HG03469 (cell line): ENCODE measurements around the gene IGF2BP3.
"Not testable (repeated sequence)": the region's sequence is repeated elsewhere in the genome, so short reads cannot be mapped to it uniquely, and the experiment has no call there.

Experiments used
- ATAC-seq: cut with Tn5 transposase; IDR thresholded peaks from one replicate; pipeline ENCODE4 v1.9.1; 2021; ENCODE audit warnings: mild to moderate bottlenecking, moderate library complexity, moderate number of reproducible peaks; ENCODE audit not compliant: unreplicated experiment

Gene IGF2BP3

DNA sequence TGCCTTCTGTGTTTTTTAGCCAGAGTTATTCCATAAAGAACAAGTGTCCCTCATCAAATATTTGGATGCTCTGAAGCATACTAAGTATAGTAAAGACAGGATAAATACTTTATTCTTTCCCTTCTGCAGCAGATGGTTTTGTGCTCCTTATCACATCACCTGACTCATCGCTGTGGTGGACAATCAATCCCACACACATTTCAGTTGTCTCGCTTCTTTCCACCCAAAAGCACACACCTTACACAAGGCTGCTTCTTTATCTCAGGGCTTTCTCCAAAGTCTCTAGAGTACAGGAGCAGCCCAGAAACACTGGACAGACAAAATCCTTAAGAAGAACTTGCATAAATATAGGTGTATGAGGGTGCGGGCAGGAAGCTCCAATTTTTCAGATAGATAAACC is 43.4 kb downstream of the IGF2BP3 start:
- ATAC-seq, result no peak

DNA sequence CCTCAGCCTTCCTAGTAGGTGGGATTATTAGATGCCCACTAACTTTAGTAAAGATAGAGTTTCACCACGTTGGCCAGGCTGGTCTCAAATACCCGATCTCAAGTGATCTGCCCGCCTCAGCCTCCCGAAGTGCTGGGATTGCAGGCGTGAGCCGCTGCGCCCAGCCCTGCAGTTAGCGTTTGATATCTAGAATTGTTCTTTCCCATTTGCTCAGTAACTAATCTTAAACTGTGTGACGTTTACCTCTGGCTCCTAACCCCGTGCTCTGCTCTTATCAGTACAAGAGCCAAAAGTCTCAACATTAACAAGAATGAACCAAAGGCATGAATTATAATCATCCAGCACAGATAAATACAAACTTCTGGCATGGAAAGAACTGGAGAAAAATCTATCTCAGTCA is 47.4 kb downstream of the IGF2BP3 start:
- no peak for ATAC-seq

DNA sequence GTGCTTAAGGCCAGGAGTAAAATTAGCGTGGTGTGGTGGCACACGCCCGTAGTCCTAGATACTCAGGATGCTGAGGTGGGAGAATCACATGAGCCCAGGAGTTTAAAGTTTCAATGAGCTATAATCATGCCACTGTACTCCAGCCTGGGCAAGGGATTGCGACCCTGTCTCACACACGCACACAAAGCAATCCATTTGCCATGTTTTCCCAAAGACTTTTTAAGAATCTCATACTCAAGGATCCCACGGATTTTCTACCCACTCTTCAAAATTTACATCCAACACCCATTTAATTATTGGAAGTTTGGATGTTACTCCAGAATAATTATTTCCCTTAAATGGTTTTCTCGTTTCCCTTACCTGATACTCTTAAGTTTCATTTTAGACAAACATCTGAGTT is 47.9 kb downstream of the IGF2BP3 start:
- no peak for ATAC-seq

DNA sequence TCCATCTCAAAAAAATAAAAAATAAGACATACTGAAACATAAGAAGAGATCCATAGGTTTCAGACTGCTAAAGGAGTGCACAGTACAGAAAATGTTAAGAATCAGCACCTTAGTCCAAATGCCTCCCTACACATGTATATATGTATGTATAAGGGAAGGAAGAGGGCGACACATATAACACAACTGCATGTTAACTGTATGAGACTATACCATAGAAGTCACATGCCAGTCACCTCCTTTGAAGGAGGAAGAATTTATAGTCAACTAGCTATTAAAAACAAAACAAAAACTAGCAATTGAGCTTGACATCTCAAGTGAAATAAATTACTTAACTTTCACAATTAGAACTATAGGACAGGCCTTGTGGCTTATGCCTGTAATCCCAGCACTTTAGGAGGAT is 50.4 kb downstream of the IGF2BP3 start:
- no peak for ATAC-seq

DNA sequence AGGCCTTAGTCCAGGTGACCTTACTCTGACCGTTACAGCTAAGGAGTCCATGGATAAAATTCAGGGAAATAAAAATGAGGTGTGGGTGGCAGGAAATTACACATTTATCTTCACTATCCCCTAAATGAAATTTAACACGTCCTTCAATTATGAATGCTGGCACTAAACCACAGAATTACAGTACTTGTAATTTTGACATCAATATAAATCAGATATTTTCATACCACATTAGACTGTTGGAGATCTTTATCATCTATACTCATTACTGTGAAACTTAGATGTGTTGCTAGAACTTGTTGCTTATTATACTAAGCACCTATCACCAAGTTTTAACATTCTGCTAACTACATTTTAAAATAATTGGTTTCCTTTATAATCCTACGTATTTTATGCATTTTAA is 51.1 kb downstream of the IGF2BP3 start:
- ATAC-seq, result no peak

DNA sequence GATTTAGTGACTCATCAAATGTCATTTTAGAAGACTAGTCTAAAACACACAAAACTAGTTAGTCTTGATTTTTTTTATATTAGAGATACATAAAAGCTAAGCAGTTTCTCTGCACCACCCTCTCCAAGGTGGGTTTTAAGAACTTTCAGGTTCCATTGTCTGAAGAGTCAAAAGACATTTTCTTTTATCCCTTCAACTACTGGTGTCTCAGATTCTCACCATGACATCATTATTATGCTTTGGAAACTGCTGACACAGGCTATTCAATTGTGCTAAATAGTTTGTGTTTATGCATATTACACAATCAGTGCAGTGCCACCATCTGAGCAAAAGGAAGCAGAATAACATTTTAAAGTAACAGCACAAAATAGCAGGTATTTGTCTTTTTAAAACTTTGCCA is 52.2 kb downstream of the IGF2BP3 start:
- no peak for ATAC-seq

DNA sequence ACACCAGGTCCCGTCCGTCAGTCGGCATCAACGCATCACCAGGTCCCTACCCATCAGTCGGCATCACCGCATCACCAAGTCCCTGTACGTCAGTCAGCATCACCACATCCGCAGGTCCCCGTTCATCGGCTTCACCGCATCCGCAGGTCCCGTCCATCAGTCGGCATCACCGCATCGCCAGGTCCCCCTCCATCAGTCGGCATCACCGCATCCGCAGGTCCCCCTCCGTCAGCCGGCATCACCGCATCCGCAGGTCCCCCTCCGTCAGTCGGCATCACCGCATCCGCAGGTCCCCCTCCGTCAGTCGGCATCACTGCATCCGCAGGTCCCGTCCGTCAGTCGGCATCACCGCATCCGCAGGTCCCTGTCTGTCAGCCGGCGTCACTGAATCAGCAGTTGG is 55.1 kb downstream of the IGF2BP3 start:
- ATAC-seq, result no peak

DNA sequence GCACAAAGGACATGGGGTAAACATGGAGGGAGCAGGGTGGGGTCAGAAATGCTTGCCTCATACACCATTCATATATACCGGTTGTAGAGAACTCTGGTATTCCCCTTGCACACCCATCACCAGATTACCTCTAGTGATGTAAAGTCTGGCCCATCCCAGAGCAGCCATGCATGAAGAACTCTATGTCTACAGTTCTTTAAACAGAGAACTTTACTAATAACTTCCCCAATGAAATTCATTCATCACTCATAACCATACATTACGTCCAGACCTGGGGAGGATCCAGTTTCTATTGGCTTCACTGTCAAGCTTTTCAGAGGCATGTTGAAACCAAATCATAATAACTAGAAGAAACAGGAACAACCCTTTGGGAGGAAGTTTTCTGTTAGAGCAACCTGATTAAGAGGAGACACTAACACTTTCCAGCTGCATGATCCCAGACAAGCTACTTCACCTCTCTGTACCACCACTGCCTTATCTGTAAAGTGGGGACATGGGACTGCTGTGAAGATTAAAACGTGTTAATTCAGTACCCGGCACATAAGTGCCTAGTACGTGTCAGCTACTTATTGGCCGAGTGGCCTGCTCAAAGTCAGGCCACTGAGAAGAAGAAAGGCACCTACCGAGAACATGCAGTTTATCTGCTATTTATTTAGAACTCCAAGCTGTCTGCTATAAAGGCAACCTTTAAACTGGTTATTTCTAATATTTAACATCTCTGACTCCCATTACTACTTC is 59.7 kb downstream of the IGF2BP3 start:
- ATAC-seq, result peak; percentile 85

DNA sequence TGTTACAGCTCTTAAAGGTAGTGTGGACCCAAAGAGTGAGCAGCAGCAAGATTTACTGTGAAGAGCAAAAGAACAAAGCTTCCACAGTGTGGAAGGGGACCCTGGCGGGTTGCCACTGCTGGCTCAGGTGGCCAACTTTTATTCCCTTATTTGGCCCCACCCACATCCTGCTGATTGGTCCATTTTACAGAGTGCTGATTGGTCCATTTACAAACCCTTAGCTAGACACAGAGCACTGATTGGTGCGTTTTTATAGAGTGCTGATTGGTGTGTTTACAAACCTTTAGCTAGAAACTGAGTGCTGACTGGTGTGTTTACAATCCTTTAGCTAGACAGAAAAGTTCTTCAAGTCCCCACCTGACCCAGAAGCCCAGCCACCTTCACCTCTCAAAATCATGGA is 63.7 kb downstream of the IGF2BP3 start:
- not testable (repeated sequence) for ATAC-seq

DNA sequence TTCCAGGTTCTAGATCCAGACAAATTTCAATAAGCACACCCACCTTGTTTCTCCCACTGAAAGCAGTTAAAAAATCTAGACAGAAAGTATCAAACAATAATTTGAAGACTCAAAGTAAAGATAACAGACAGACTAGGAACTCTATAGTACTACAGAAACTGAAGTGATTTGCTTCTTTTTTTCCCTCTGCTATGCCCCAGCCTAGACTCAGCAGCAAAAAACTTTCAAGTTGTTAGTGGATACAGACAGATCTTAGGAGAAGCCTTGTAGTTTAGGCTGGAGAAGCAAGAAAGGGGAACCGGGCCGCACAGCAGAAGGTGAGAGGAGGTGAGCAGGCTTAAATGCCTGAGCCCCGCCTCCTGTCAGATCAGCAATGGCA is 65.1 kb downstream of the IGF2BP3 start:
- no peak for ATAC-seq

DNA sequence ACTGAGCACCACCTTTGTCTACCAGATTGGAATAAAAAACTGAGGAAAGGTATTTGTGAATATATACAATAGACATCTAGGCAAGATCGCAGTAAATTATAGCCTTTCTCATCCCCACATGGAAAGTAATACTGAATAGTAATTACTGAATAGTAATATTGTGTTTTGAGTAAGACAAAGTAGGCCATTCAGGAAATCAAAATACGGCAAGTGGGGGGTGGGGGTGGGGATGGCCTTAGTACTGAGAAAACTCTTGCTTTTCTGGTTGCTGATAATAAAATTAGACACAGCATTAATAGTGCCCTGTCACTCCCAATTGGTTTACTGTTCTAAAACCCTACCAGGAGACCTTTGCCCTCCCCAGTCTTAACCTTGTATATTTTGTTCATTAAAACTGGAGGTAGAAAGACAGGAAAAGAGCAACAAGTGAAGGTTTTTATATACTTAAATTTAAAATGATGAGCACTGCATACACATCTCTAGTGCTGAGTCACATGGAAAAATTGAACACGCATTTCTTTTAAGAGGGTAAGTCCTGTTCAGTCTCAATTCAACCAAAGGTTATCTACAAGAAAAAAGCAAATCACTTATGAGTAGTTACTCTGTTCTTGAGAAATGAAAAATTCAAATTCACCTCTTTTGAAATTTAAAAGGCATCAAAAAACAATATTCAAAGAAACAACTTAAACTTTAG is 65.6 kb downstream of the IGF2BP3 start:
- ATAC-seq, result no peak

DNA sequence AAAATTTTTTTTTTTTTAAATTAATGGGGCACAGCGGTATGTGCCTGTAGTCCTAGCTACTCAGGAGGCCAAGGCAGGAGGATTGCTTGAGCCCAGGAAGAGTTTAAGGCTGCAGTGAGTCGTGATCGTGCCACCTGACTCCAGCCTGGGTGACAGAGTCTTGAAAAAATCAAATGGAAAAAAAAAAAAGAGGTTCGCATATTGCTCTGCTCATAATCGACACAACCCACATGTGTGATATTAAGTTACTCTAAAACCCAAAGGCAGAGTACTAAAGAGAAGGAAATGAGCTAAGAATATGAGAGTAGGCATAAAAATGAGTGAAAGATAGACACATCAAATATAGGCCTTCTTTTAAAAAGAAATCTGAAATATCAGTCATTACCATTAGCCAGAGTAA is 66.3 kb downstream of the IGF2BP3 start:
- ATAC-seq, result no peak

DNA sequence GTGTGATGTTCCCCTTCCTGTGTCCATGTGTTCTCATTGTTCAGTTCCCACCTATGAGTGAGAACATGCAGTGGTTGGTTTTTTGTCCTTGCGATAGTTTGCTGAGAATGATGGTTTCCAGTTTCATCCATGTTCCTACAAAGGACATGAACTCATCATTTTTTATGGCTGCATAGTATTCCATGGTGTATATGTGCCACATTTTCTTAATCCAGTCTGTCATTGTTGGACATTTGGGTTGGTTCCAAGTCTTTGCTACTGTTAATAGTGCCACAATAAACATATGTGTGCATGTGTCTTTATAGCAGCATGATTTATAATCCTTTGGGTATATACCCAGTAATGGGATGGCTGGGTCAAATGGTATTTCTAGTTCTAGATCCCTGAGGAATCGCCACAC is 72.2 kb downstream of the IGF2BP3 start:
- ATAC-seq, result not testable (repeated sequence)

DNA sequence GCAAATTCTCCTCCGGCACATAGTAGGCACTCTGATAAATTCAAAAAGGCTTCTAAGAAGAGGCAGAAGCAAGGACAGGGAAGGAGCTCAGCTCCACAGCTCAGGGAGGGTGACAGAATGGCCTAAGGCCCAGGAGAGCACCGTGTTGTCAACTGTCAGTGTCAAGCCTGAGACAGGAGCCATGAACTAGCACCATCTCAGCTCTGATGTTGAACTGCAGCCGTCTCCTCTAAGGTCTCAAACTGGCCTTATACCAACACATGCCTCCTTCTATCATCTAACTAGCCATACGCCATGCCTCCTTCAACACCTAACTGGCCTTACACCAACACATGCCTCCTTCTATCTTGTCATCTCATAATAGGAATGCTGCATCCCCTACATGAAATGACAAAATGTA is 73.0 kb downstream of the IGF2BP3 start:
- ATAC-seq, result no peak

DNA sequence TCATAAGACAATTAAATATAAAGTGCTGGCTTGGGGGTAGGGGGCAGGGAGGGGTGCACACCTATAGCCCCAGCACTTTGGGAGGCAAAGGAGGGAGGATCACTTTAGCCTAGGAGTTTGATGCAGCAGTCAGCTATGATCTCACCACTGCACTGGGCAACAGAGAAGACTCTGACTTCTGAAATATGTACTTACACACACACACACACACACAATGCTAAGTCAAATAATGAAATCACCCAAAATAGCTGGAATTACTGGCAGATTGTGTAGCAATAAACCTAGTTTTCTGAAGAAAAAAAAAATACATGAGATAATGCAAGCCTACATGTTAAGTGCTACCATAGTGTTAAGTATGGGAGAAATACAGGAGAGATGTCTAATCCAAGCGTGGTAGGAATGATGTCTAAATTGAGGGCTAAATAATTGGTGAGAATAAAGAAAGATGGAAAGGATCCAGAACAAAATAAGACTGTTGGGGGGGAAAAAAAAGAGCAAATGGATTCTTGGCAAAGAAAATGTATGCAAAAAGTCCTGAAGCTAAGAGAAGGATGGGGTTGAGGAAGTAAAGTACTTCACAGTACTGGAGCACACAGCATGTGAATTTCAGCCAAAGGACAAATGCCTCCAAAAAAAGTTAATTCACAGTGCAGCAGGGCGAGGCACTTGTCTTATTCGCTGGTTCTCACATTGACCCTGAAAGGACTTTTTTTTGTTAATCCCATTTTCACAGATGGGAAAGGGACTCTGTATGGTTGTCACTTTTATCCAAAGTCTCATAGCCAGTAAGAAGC is 73.9 kb downstream of the IGF2BP3 start:
- ATAC-seq, result no peak

DNA sequence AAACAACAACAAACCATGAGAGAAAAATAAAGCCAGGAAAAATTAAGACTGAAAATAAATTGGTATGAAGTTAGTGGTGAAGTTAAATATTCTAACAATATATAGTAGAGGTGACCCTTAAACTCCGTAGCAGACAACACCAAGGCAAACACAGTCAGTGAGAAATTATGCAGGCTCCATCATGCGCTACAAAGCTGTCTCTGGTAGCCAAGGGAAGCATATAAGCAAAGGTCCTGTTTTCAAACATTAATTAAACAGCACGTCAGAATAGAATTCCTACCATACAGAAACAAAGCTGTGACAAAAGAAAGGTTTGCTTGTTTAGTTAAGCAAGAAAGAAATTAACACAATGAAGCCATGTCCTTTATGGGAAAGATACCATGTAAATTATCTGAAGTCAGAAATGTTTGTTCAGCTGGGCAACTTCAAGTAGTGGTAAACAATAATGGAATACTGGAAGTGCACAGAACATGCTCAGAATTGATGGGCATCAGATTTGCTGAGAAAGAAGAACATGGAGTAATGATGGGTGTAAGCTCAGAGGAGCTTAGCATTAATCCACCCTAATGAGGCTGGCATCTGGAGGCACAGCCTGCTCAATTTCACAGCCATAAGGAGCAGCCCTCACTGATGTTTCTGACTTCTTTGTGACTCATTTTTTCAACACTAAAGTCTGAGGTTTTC is 75.7 kb downstream of the IGF2BP3 start:
- ATAC-seq, result no peak

DNA sequence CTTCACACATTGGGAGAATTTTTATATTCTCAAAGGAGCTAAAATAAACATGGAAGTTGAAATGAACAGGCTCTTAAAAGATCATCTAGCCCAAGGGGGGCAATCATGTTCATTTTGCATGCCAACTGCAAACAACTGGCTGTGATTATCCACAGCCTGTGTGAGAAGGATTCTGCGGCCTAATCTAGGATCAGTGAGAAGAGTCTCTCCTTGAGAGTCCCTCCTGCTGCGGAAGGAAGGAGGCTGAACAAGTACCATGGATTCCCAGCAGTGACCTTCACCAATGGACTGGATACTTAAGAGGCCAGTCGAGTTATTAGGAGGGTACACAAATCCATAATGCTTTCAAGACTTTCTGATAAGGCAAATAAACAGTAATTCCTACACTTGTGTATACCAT is 76.7 kb downstream of the IGF2BP3 start:
- no peak for ATAC-seq

DNA sequence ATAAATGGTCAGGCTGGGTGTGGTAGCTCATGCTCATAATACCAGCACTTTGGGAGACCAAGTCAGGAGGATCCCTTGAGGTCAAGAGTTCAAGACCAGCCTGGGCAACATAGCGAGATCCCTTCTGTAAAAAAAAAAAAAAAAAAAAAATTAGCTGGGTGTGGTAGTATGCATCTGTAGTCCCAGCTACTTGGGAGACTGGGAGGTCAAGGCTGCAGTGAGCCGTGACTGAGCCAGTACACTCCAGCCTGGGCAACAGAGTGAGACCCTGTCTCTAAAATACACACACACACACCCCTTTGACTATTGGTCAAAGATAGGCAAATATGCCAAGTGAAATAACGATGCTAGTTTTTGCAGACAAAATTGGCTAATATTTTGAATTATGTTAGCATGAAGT is 80.6 kb downstream of the IGF2BP3 start:
- no peak for ATAC-seq

DNA sequence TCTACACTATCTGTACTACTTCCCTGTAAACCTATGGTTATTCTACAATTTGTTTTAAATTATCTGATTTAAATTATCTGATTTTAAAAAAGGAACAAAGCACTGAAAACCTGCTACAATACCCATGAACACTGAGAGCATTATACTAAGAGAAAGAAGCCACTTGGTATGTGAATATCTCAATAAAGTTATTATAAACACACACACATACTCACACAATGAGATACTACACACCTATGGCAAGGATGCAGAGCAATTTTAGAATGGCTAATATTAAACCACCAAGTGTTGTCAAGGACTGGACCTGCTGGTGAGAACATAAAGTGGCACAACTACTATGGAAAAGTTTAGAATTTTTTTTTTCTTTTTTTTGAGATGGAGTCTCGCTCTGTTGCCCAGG is 82.7 kb downstream of the IGF2BP3 start:
- ATAC-seq, result no peak

DNA sequence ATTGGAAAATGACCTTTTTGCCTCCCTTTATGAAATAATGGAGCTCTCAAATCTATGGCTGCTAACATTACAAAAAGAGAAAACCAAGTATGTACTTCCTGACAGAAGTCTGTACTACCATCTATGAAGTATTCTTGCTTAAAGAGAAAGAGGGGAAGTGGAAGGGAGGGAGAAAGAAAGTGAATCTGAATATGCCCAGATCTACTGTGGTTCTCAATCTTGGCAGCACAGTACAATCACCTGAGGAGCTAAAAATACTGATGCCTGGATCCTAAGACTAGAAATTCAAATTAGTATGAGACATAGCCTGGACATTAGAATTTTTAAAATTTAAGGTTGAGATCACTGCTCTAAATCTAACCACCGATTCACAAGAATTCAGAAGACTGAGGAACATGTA is 85.2 kb downstream of the IGF2BP3 start:
- ATAC-seq, result no peak

DNA sequence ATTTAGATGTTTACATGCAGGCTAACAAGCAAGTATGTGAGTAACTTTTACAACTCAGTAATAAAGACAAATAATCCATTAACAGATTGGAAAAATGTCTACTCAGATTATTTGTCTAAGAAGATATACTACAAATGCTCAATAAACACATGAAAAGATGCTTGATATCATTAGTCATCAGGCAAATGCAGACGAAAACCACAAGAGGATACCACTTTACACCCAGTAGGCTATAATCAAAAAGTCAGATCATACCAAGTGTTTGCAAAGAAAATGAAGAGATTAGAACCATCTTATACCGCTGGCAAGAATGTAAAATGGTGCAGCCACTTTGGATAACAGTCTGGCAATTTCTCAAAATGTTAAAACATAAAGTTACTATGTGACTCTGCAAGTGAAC is 87.1 kb downstream of the IGF2BP3 start:
- ATAC-seq, result no peak
